Hepatic stellate cell (primary cell): ENCODE data around the gene GYPC.

Experiments
- DNase-seq: peaks from one replicate; pipeline ENCODE4 v3.0.0; 2011; ENCODE audit warnings: low spot score

The GYPC gene

DNA sequence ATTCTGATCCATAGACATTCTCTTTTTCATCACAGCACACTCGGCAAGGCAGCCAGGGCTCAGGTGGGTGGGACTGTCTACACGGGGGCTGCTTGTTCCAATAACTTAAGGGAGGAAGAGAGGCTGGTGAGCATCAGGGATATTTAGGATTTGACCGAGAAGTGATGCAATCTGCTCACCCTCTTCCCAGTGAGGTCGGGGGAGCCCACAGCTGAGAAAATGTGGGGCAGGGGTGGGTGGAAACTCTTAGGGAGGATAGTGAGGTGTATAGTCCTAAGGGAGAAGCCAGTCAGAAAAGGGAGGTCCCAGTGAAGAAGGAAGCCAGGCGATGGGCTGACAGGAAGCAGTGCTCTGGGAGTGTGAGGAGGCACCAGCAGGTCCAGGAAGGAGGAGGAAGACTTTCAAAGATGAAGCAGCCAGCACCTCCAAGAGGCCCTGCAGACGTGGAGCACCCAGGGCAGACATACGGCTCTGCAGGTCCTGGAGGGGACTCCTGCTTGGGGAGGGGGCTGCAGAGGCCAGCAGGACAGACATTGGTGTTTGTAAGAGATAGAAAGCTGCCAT, 76.8 kb downstream of the GYPC start:
- no peak for DNase-seq

DNA sequence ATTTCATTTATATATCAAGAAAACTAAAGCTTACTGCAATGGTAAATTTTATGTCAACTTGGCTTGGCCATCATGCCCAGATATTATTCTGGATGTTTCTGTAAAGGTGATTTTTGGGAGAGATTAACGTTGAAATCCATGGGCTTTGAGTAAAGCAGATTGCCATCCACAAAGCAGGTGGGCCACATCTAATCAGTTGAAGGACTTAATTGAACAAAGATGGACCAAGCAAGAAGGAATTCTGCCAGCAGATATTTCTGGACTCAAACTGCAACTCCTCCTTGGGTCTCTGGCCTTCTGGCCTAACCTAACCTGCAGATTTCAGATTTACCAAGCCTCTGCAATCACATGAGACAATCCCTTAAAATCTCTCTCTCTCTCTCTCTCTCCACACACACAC, 77.8 kb downstream of the GYPC start:
- no peak for DNase-seq

DNA sequence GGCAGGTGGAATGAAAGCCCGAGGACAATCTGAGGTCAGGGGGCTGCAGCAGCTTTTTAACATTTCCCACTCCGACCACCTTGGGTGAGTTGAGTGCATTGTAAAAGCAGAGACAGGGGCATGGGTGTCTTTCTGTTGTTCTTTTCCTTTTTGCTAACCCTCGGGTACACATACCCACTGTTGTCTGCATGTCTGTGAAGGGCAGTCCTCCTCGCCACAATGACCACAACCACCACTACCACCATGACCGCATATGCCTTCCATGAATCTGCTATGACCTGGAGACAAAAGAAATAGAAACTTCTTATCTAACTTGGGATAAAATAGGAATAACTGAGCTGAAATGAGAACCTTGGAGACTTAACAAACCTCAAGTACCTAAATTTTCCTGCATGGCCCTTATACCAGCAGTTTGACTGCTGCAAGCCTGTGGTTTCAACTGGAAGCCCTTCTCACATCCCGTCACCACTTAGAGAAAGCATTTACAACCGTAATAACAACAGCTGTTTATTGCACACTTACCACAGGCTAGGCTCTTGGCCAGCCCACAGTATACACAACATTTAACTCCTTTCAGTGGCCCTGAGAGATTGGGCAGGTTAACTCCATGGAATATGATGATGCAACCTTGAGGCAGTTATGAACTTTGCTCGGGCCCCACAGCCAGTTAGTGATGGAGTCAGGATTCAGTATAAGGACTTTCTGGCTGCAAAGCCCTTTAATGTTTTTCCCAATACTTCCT, 80.3 kb downstream of the GYPC start:
- no peak for DNase-seq

DNA sequence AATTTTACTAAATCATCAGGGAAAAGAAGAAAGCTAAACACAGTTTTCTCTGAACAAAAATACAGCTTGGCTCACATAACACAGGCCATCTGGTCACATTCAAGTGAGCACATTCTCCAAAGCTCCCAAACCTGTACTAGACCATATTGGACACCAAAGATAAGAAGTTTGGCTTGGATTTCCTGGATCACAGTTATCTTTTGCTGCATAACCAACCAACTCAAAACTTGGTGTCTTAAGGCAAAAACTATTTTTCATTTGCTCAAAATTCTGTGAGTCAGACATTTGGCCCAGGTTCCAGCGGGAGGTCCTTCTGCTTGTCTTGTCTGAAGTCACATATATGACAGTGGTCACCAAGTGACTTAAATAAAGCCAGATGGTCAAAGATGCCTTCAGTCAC, 83.2 kb downstream of the GYPC start:
- no peak for DNase-seq

DNA sequence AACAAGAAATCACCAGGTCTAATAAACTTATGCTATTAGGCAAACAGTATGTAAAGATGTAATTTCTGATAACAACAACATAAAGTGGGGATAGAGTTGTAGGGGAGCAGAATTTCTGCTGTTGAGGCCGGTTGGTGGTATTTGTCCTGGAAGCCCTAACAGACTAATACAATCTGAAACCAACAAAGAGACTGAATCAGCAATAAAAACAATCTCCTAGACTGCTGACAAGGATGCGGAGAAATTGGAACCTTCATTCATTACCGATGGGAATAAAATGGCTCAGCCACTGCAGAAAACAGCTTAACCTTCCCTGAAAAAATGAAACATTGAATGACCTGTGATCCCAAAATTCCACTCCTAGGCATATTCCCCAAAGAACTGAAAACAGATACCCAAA, 88.7 kb downstream of the GYPC start:
- DNase-seq, result no peak
